HL-60 (cell line): ENCODE data around the gene HES4.

ENCODE experiments used
- DNase-seq, 2 experiments: peaks; one replicate each; pipeline ENCODE4 v3.0.0-alpha.2; 2010 to 2020; ENCODE audit warnings: low read depth in 1 of 2, low spot score in 1 of 2
- H3K27ac ChIP-seq: fragments of 250-450 bp; sonication (Bioruptor Pico); replicated peaks from 2 replicates; pipeline ENCODE4 v1.5.1; 2020; ENCODE audit warnings: mild to moderate bottlenecking, moderate library complexity
- H3K27me3 ChIP-seq: fragments of 250-450 bp; sonication (Bioruptor Pico); 2 replicates; pipeline ENCODE4 v1.5.1; 2021; ENCODE audit warnings: mild to moderate bottlenecking, moderate library complexity; ENCODE audit not compliant: insufficient read depth, poor library complexity, severe bottlenecking
- H3K4me3 ChIP-seq: replicated peaks from 2 replicates; pipeline ENCODE4 v1.5.1; 2011; ENCODE audit warnings: mild to moderate bottlenecking, control low read depth, low read length; ENCODE audit not compliant: insufficient read depth
- GABPA ChIP-seq: IDR thresholded peaks from 2 replicates; pipeline ENCODE4 v1.6.1; 2012; ENCODE audit warnings: low read depth
- POLR2AphosphoS5 ChIP-seq: IDR thresholded peaks from 2 replicates; pipeline ENCODE4 v1.6.1; 2012; ENCODE audit warnings: low read depth
- SPI1 ChIP-seq: IDR thresholded peaks from 2 replicates; pipeline ENCODE4 v1.6.1; 2012; ENCODE audit warnings: low read depth, mild to moderate bottlenecking, borderline replicate concordance
- TF ChIP-seq, protein P1 (sequence below): IDR thresholded peaks from one replicate; pipeline ENCODE4 v1.5.1; 2011; ENCODE audit warnings: low read length, control low read depth, inconsistent platforms; ENCODE audit not compliant: insufficient read depth
- TF ChIP-seq, protein P2 (sequence below): IDR thresholded peaks from 2 replicates; pipeline ENCODE4 v1.6.1; 2012; ENCODE audit warnings: low read depth; ENCODE audit not compliant: insufficient replicate concordance

Gene HES4

DNA sequence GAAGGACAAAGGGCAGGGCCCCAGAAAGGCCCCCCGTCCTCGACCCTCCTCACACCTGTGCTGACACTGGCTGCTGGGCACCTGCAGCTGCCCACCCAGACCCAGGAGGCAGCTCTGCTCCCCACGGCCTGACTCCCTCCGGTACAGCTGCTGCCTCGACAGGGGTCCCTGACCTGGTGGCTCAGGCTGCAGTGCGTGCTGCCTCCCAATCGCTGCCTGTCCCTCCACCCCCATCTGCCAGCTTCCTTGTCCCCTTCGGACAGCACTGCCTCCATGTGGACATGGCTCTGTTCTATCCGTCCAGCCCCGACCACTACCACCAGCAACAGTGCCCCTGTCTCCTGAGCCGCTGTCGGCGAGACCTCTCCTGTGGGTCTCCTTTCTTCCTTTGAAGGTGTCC lies 45.0 kb downstream of the HES4 start:
- no peak for DNase-seq
- no peaks in the 10 kb centered on the region for H3K27me3 ChIP-seq
- TF ChIP-seq, protein P1, sequence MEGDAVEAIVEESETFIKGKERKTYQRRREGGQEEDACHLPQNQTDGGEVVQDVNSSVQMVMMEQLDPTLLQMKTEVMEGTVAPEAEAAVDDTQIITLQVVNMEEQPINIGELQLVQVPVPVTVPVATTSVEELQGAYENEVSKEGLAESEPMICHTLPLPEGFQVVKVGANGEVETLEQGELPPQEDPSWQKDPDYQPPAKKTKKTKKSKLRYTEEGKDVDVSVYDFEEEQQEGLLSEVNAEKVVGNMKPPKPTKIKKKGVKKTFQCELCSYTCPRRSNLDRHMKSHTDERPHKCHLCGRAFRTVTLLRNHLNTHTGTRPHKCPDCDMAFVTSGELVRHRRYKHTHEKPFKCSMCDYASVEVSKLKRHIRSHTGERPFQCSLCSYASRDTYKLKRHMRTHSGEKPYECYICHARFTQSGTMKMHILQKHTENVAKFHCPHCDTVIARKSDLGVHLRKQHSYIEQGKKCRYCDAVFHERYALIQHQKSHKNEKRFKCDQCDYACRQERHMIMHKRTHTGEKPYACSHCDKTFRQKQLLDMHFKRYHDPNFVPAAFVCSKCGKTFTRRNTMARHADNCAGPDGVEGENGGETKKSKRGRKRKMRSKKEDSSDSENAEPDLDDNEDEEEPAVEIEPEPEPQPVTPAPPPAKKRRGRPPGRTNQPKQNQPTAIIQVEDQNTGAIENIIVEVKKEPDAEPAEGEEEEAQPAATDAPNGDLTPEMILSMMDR = no peak
- TF ChIP-seq POLR2AphosphoS5 (no peak), GABPA (no peak), SPI1 (no peak)
- TF ChIP-seq, protein P2, sequence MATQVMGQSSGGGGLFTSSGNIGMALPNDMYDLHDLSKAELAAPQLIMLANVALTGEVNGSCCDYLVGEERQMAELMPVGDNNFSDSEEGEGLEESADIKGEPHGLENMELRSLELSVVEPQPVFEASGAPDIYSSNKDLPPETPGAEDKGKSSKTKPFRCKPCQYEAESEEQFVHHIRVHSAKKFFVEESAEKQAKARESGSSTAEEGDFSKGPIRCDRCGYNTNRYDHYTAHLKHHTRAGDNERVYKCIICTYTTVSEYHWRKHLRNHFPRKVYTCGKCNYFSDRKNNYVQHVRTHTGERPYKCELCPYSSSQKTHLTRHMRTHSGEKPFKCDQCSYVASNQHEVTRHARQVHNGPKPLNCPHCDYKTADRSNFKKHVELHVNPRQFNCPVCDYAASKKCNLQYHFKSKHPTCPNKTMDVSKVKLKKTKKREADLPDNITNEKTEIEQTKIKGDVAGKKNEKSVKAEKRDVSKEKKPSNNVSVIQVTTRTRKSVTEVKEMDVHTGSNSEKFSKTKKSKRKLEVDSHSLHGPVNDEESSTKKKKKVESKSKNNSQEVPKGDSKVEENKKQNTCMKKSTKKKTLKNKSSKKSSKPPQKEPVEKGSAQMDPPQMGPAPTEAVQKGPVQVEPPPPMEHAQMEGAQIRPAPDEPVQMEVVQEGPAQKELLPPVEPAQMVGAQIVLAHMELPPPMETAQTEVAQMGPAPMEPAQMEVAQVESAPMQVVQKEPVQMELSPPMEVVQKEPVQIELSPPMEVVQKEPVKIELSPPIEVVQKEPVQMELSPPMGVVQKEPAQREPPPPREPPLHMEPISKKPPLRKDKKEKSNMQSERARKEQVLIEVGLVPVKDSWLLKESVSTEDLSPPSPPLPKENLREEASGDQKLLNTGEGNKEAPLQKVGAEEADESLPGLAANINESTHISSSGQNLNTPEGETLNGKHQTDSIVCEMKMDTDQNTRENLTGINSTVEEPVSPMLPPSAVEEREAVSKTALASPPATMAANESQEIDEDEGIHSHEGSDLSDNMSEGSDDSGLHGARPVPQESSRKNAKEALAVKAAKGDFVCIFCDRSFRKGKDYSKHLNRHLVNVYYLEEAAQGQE = no peak
- H3K4me3 ChIP-seq = no peak overlapping the region
- peak overlapping the region; percentile 78 for H3K27ac ChIP-seq

DNA sequence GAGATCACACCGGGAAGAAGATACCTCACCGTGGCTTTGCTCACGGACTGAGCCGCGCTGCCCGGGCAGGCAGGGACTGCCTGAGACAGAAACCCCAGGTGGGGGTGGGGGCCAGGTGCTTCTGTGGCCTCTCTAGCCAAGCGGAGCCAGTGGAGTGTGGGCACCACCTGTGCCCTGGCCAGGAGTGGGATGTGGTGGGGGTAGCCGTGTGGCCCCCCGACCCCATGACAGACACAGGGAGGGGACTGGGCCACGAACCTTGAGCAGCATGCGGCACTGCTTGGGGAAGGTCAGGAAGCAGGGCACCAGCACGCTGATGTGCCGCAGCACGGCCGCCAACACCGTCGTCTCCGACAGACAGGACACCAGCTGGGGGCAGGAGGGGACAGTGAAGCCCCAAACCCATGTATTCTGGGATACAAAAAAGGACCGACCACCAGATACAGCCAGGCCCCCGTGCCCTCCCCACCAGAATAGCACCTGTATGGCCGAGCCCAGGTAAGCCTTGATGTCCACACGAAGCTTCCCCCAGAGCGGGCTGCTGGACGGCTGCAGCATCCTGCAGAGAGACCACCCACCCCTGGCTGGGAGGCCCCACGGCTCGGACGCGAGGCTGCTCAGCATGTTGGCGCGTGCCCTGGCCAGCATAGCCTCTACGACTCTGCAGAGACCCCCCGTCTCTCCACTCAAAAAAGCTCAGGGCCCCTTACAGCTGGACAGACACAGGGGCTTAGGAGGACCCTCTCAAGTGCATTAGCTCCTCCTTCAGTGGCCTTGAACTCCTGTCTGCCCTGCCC lies 46.2 kb downstream of the HES4 start:
- Histone ChIP-seq H3K27me3 (no peaks in the 10 kb centered on the region), H3K4me3 (no peak overlapping the region), H3K27ac (no peak overlapping the region)
- TF ChIP-seq SPI1 (no peak), POLR2AphosphoS5 (no peak), GABPA (no peak)
- TF ChIP-seq, protein P2 = no peak
- DNase-seq = no peak

DNA sequence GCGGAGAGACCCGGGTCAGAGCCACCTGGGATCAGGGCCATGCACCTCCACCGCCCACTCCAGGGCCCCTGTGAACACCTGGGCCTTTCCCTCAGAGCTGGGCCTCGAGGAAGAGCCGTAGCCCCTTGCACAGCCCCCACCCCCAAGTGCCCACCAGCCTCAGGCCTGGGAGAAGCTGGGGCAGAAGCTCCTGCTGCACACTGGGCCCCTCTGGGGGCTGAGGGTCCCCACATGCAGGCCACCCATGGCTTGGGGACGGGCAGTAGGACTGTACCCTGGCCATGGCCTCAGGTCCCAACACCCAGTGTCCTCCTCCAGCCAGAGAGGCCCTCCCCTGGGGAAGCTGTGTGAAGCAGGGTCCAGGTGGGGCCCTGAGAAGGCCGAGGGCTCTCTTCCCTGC lies 47.3 kb downstream of the HES4 start:
- Histone ChIP-seq H3K27ac (no peak overlapping the region), H3K4me3 (no peak overlapping the region), H3K27me3 (no peaks in the 10 kb centered on the region)
- TF ChIP-seq GABPA (no peak), SPI1 (no peak), POLR2AphosphoS5 (no peak; the same call in 1 of the 2 replicates)
- TF ChIP-seq, protein P1 = no peak
- TF ChIP-seq, protein P2 = no peak
- no peak for DNase-seq
